ENCODE data around the gene HFE. TPM values are rescaled to one million over a fixed set of nuclear protein-coding genes. Genes with fewer than 3 reads are reported as not detected.

Gene HFE
- total and polyA plus RNA-seq, 2 of the 13 experiments (the other 11 are each of a cell fraction or from before 2014, with no cell fraction given): 3.7 to 6.3 TPM

DNA sequence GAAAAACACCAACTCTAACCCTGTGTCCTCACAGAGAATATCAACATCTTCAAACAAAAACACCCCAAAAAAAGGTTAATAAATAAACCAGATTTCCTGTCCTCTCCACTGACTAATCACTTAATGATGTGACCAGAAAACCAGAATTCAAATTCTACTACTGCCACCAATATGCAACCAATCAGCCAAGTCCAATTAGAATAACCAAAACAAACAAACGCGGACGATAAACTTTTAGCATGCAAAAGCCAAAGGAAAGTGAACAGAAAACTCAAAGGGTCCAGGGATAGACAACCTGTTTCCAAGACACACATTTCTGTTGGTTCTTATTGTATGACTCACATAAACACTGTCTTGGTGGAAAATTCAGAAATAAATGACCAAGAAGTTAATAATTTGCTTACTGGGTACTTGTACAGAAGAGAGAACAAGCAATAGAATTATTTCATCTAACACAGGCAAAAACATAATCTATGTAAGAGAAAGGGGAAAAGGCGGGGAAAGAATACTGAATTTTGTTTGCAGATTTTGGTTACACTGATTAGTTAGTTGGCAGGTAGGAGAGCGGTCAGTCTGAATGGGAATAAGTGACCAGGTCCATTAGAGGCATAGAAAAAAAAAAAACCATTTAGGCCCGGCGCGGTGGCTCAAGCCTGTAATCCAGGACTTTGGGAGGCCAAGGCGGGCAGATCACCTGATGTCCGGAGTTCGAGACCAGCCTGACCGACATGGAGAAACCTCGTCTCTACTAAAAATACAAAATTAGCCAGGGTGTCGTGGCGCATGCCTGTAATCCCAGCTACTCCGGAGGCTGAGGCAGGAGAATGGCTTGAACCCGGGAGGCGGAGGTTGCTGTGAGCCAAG, 34.1 kb downstream of the HFE start (continued):
- peak; percentile 78; the same call in 1 of the 2 replicates for TF ChIP-seq PHF21A (CRISPR knock-in tag; IDR thresholded peaks at IDR 0.05)
- no peak for TF ChIP-seq ZNF121 (CRISPR knock-in tag; IDR thresholded peaks at IDR 0.05)
- TF ChIP-seq GLI4 (CRISPR knock-in tag; IDR thresholded peaks at IDR 0.05; ENCODE audit: borderline replicate concordance): no peak
- peak; percentile 42; the same call in 1 of the 2 replicates for TF ChIP-seq RXRB (CRISPR knock-in tag; IDR thresholded peaks at IDR 0.05; ENCODE audit: borderline replicate concordance)
- TF ChIP-seq NR1H2 (CRISPR knock-in tag; IDR thresholded peaks at IDR 0.05; ENCODE audit: borderline replicate concordance, low read depth): no peak
- TF ChIP-seq HNF4A (CRISPR knock-in tag; IDR thresholded peaks at IDR 0.05): no peak
- TF ChIP-seq ZFP36L2 (CRISPR knock-in tag; IDR thresholded peaks at IDR 0.05): no peak
- no peak for TF ChIP-seq RARG (CRISPR knock-in tag; IDR thresholded peaks at IDR 0.05; ENCODE audit: low read depth)
- TF ChIP-seq HOXA3 (CRISPR knock-in tag; IDR thresholded peaks at IDR 0.05): peak; percentile 54; the same call in 1 of the 2 replicates
- no peak for TF ChIP-seq SKI (IDR thresholded peaks at IDR 0.05; ENCODE audit: partially characterized antibody)
- TF ChIP-seq CC2D1A (CRISPR knock-in tag; IDR thresholded peaks at IDR 0.05): no peak
- TF ChIP-seq BCLAF1 (IDR thresholded peaks at IDR 0.05): no peak
- TF ChIP-seq KAT8 (CRISPR knock-in tag; IDR thresholded peaks at IDR 0.05): no peak; the same call in none of the 2 replicates
- no peak for TF ChIP-seq CHD2 (IDR thresholded peaks at IDR 0.05; ENCODE audit: low read depth, low read length)
- no peak for TF ChIP-seq ONECUT2 (CRISPR knock-in tag; IDR thresholded peaks at IDR 0.05)
- 0 out of 2 replicates have a peak, but pooled peaks have one; percentile 32 for TF ChIP-seq ELF3 (CRISPR knock-in tag; IDR thresholded peaks at IDR 0.05)
- TF ChIP-seq ZNF737 (CRISPR knock-in tag; IDR thresholded peaks at IDR 0.05; ENCODE audit: borderline replicate concordance): no peak
- TF ChIP-seq MTA1 (CRISPR knock-in tag; IDR thresholded peaks at IDR 0.05; ENCODE audit: borderline replicate concordance): no peak
- TF ChIP-seq ZNF333 (CRISPR knock-in tag; IDR thresholded peaks at IDR 0.05; ENCODE audit: borderline replicate concordance): no peak
- 0 out of 2 replicates have a peak, but pooled peaks have one; percentile 3 for TF ChIP-seq NKX3-1 (CRISPR knock-in tag; IDR thresholded peaks at IDR 0.05)
- no peak for TF ChIP-seq ZNF34 (CRISPR knock-in tag; IDR thresholded peaks at IDR 0.05; ENCODE audit: borderline replicate concordance)
- no peak for TF ChIP-seq HMGXB3 (CRISPR knock-in tag; IDR thresholded peaks at IDR 0.05; ENCODE audit: borderline replicate concordance)
- TF ChIP-seq CHD4 (IDR thresholded peaks at IDR 0.05; ENCODE audit: borderline replicate concordance, low read length): peak; percentile 72
- TF ChIP-seq SNAI1 (CRISPR knock-in tag; IDR thresholded peaks at IDR 0.05; ENCODE audit: borderline replicate concordance): no peak
